GM19023 (cell line): ENCODE measurements around the gene TRMT1.

Experiments
- ATAC-seq: cut with Tn5 transposase; IDR thresholded peaks from one replicate; pipeline ENCODE4 v1.9.1; 2021; ENCODE audit warnings: mild to moderate bottlenecking, moderate library complexity; ENCODE audit not compliant: unreplicated experiment

The TRMT1 gene

DNA sequence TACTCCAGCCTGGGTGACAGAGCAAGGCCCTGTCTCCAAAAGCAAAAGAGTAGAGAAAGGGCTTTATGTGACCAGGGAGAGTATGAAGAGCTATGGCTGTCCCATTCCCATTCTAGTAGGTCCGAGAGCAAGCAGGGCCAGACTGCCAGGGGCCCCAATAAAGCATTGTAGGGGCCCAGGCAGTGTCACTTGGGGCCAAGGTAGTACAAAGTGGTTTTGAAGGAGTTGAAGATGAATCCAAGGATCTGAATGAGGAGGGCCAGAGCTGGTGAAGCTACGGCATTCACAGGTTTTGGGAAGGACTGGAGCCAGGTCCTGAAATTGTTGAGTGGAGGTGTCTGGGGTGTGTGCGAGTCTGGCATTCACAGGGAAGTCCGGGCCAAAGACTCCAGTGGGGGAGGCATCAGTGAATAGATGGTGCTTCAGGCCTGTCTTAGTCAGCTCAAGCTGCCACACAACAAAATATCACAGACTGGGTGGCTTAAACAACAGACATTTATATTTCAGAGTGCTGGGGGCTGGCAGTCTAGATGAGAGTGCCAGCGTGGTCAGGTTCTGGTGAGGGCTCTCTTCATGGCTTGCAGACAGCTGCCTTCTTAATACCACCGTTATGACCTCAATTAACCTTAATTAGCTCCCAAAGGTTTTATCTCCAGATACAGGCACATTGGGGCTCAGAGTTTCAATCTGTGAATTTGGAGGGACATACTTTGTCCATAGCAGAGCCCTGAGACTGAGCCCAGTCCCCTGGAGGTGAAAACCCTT lies 11.5 kb upstream of the TRMT1 start:
- no peak for ATAC-seq

DNA sequence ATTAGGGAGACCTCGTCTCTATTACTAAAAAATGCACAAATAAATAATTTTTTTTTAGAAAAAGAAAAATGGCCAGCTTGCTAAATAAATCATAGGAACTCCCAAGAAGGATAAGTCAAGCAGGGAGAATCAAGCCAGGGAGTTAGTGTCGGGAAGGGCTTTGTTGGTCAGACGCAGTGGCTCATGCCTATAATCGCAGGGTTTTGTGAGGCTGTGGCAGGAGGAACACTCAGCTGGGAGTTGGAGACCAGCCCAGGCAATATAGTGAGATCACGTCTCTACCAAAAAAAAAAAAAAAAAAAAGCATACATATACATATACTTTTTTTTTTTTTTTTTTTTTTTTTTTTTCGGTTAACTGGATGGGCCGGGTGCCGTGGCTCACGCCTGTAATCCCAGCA lies 10.5 kb upstream of the TRMT1 start:
- ATAC-seq = no peak

DNA sequence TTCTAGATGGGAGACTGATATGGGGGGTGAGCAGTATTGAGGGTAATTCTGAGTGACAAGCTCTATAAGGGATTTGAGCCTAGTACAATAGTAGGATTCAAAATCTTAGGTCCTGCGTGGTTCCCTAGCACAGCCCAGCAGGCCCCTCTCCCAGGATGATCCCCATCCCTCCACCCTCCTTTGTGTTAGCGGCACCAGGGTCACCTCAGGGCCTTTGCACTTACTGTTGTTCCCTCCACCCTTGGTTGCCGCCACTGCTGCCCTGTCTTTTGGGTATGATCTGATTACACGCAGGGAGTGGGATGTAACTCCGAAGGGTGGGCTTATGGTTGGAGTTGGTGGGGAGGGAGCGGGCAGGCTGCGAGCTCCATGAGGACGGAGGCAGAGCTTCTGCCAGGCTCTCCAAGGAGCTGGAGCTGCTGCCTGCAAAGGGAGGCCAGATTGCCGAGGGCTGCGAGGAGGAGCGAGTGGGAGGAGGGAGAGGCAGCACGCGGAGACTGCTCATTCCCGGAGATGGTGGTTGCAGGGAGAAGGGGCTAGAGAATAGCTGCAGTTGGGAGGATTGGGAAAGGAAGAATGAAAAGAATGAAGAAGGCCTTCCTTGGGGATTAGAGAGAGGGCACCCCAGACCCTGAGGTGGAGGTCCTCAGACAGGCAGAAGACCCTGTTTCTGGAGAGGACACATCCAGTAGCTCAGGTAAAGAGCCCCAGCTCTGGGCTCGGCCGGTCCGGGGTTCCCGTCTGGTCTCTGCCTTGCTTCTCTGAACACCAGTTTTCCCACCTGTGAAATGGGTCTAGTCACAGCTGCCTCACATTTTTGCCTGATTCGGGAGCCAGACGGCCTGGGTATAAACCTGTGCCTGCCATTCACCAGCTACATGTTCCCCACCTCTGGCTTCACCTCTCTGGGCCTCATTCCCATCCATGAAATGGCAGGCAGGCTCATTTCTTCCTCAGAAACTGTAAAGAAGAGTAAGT lies 6.7 kb upstream of the TRMT1 start:
- no peak for ATAC-seq

DNA sequence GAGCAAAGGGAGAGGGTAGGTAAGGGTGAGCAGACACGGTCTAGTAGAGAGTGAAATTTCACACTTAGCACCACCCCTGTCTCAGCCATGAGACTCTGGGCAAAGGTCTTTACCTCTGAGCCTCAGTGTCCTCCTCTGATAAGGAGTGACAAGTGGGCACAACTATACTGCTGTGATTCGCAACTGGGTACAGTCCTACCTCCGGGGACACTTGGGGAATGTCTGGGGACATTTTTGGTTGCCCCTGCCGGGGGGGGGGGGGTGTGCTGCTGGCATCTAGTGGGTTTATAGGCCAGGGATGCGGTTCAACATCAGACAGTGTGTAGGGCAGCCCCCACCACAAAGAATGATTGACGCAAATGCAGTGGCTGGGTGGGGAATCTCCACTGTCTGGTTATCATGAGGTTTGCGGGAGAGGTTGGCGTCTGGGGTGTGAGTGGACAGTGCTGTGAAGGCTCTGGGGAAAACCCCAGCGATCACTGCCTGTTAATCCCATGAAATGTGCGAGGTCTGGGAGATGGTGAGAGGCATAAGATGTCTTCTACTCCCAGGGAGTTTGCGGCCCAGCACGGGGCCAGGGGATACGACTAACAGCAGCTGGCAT lies 5.8 kb upstream of the TRMT1 start:
- ATAC-seq = no peak

DNA sequence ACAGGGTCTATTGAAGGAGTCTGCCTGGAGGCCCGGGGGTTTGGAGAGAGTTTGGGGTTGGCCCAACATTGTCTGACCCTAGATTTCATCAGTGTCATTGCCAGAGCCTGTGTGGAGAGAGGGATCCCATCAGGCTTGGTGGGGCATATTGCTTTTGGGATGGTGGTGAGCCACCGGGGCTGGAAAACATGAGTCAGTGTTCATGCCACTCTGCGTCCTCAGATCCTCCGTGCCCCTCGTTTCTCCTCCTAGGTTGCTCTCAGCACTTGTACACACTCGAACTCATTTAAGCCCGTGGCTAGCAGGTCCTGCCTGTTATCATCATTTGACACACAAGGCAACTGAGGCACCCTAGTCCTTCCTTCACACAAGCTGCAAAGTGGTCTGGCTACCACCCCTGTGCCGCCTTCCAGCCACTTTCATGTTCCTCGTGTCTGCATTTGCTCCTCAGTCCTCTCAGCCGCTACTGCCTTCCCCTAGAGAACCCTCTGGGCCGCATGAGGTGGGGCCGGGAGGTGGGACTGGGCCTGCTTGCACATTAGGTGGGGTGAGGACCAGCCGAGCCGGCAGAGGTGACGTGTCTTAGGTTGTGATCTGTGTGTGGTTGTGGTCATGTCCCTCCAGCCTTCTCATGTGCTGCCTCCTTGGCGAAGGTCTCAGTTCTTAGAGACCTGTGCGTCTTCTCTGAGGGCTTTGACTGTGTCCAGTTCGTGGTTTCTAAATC lies 5.2 kb upstream of the TRMT1 start:
- ATAC-seq = no peak

DNA sequence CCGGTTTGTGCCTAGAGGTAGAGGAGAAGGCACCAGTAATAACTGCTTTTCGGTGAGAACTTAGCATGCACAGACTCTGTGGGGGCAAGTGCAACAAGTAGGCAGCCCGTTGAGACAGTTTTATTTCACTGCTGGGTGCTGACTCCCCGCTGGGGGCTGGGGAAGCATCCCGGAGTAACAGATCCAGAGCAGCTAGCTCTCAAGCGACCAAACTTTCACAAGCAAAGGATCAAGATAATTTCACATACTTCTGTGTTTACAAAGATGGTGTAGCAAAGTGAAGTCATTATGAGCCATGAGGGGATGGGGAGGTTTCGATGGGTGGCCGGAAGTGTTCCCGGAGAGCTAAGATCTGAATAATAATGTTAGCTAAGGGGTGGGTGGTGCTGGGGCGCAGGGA lies 4.3 kb upstream of the TRMT1 start:
- no peak for ATAC-seq

DNA sequence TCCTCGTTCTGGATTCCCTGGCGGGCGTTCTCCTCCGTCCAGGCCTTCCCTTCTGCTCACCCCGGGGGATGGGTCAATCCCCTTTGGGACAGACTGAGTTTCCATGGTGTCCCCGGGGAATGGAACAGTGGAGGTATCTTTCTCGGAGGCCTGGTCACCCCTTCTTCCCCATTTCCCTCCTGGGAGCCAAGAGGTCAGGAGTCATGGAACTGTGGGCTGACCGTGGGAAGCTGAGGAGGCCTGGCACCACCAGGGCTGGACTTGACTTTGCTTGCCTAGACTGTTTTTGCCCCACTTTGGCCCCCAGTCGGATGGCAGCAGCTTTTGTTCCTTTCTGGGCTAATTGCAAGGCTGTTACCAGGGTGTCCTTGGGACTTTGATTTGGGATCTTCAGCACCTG lies 3.5 kb upstream of the TRMT1 start:
- ATAC-seq = no peak

DNA sequence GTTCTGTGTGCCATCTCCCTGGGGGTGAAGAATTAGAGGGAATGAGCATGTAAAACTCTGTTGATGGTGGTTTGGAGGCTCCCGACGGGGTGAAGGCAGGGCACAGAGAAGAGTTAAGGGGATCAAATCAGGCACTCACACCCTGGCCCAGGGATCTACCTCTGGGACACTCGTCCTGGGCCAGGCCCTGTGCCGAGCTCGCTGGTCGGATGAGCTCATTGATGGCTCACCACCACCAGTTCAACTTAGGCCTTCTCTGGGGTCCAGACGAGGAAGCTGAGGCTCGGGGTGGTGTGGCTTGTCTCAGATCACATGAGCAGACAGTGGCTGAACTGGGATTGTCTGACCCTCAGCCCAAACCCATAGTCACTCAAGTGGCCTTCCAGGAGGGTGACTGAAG lies 3.1 kb upstream of the TRMT1 start:
- no peak for ATAC-seq

DNA sequence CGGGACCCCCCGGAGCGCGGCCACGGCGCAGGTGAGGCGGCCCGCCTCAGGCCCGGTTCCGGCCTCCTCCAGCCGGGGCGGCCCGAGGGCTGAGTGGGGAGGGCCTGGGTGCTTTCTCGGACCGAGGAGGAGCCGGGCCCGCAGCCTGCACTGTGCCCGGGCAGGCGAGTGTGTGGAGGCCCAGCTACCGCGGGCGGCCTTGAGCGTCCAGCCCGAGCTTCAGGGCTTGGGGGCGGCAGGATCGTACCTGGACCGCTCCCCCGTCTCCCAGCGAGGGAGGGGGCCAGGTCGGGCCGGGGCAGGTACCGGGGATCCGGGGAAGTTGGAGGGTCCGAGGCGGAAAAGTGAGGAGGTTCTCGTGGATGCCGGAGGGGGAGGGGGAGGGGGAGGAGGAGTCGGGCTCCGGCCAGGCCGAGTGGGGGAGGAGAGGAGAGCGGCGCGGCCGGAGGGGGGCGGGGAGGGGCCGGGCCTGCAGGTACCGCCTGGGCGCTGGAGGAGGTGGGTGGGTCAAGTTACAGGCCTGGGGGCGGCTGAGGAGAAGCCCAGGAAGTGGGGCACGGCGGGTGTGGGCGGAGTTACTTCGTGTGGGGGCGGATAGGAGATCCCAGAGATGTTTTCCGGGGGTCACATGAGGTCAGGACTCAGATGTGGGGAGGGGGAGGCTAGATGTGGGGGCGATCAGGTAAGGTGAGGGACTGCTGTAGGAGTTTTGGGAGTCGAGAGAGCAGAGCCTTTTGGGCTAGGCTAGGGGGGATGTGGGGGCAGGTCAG lies 2.1 kb upstream of the TRMT1 start:
- ATAC-seq = no peak

DNA sequence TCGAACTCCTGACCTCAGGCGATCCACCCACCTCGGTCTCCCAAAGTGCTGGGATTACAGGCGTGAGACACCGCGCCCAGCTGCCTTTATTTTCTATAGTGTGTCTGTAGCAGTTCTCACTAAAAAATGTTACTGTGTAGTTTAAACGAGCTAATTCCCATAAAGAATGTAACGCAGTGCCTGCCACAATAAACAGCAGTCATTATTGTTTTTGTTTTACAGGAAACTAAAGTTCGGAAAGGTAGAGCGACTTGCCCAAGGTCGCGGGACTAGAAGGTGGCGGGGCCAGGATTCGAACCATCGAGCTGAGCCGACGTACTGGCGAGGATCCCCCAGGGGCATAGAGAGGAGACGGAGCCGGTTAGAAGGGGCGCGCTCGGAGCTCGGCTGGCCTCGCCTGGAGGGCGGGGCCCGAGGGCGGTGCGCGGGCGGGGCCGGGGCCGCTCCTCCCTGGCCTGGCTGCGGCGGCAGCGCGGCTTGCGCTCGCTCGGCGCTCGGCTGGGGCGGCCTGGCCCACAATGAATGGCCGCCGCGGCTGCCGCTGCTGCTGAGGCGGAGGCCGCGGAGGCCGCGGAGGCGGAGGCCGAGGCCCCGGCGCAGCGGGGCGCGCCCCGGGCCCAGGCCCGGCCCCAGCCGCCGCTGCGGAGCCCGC lies 1.4 kb upstream of the TRMT1 start, which contains the start of gene NACC1:
TSS of gene NACC1 (plus strand) at position 493 of the 652 bp plus-strand sequence. CDS start 16,944 bp downstream, outside the sequence.
- peak; percentile 47 for ATAC-seq

DNA sequence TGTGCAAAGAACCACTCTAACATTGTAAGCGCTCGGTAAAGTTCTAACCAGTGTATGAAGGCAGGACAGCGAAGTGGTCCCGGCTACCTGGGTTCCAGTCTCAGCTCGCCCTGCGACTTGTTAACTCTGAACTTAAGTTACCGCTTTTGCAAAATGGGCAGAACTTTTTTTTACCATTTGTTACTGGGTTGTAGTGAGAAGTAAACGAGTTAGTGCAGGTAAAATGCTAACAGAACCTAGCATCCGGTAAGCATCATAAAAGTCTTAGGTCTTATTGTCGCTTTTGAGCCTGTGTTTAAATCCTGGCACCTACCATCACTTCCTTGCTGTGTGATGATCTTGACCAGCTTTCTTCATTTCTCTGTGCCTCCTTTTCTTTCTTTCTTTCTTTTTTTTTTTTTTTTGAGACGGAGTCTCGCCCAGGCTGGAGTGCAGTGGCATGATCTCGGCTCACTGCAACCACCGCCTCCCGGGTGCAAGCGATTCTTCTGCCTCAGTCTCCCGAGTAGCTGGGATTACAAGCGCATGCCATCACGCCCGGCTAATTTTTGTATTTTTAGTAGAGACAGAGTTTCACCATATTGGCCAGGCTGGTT lies 734 bp upstream of the TRMT1 start:
- ATAC-seq = no peak

DNA sequence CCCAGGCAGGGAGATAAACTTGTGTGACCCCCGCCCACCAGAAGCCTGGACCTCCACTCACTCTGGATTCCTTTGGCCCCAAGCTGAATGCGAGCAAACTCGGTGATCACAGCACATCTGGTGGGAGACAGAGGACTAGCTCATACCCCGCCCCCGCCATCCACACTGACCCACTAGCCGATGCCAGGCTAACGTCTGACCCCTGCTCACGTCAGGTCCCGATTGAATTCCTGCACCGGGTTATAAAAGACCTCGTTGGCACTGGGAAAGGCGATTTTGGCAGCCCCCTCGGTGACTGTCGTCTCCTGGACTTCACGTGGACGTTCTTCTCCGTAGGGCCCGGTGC lies 631 bp downstream of the TRMT1 start:
- no peak for ATAC-seq

DNA sequence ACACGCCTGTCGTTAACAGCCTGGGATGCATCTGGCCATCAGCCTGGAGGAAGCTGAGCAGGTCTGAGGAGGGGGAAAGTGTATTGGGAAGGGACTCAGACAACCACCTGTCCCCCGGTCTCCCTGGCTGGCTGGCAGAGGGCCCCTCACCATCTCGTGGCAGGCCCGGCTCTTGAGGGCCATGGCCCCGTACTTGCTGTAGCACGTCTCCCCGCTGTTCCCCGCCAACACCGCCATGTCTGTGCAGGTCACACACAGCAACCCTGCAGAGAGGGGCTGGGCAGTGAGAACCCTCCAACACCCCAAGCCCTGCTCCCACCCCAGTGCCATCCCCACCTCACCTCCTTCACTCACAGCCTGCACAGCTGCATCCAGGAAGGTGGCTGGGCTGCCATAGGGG lies 4.0 kb downstream of the TRMT1 start:
- ATAC-seq = no peak

DNA sequence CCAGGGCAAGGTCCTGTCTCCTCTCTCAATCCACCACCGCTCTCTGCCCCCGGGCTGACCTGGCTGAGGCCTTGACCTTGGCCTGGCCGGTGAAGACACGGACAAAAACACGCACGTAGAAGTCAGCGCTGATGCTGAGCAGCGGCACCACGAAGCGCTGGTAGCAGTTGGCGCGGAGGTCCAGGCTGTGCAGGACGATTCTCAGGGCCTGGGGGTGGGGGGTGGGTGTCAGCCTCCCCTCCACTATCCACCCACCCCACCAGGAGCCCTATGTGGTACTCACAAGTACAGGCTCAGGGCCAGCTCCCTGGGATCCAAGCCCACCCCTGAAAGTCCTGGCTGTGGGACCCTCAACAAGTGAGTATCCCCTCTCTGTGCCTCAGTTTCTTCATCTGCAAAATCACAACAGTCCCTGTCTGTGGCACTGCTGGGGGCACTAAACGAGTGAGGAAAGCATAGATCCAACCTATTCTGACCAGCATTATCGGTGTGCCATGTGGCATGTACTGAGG lies 6.4 kb downstream of the TRMT1 start:
- no peak for ATAC-seq

DNA sequence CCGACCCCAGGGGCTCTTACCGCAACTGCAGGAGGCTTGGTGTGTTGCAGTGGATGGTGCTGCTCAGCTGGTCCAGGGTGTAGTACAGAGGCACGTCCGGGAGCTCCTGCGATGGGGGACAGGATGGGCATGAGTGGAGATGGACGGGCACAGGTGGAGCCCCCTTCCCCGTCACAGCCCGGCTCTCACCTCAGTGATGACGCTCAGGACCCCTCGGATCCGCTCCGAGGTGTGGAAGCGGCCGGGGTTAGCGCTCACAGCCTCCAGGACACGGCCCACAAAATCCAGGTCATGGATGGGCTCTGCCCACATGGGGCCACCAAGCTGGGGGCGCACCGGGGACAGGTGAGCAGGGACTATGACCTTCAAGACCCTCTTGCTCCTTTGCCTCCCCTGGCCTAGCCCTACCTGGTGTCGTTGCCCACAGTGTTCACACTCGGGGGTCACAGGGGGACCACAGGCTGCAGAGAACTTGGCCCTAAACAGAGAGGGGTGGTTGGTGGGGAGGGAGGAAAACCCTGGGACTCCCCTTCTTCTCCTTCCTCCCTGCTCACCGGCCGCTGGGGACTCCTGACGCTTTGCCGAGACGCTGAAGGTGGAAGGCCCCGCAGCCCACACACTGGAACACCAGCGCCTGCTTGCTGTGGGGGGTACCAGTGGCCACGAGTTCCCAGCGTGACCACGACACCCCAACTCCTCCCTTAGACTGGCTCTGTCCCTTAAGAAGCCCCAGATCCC lies 7.0 kb downstream of the TRMT1 start:
- ATAC-seq = no peak

DNA sequence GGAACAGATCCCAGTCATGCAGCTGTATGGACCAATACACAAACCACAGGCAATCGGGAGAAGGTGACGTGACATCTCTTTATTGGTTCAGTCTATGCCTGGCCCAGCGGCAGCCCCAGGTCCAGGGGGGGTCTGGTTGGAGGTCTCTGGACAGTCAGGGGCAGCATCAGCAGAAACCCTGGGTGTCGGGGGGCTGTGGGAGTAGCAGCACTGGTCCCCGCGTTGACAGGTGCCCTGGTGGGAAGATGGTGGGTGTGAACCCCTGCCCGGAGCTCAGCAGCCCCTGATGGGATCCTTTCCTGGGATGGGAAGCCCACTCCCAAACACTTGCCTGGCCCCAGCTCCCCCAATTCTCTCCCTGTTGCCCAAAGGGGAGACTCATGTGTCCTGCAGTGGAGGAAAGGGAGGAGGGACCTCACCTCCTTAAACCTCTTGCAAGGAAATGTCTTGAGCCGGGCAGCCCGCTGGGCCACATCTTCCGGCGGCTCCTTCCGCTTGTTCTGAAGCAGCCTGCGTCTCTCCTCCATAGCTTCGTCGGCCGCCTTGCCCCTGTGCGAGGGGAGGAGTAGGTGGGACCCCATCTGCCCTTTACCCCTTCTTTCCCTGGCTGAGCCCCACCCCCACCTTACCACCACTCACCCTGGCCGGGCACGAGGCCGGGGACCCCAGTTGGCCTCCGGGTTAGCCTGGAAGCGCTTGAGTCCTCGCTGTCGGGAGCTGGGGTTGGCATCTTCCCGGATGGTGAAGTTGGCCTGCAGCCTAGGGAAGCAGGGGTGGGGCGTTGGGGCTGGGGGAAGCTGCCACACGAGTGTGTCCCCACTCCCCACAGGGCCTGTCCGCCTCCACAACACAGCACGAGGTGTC lies 11.5 kb downstream of the TRMT1 start:
- no peak for ATAC-seq

DNA sequence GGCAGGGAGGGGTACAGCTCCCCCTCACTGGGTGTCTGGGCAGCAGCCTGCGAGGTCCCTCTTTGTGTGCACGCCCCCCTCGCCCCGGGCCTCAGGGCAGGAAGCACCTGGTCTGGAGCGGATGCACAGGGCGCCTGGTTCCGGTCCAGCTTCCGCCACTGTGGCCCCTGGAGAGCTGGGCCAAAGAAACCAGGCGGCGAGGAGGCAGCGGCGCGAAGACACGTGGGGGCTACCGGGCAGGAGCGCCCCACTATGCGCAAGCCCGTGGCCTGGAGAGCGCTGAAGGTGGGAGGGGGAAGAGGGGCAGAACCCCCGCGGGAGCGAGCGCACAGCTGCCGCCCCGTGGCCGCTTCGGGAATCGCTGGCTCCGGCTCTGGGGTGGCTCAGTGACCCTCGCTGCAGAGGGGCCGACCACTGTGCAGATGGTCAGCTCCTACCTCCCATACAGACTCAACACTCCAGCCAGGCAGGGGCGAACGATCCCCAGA lies 12.1 kb downstream of the TRMT1 start:
- ATAC-seq = no peak
